Skin of body (tissue), 2 donors: ENCODE data around the gene RUNX3. TPM values are rescaled to one million over a fixed set of nuclear protein-coding genes. Genes with fewer than 3 reads are reported as not detected.

Experiments
- DNase-seq: peaks from one replicate; lab custom pipeline; 2025; lab: John Stamatoyannopoulos, UW
- total RNA-seq: library from RNA; depleted of rRNA; stranded (reverse); fragments of >200 nt; gene quantifications from one replicate; pipeline ENCODE4 v1.2.3, GENCODE V29; 2014

The RUNX3 gene
- total RNA-seq, 1 donor from 2014 or later, result 1.9 TPM

GRCh38 chr1:24866211-24867083 lies 63.6 kb downstream of the RUNX3 start:
- DNase-seq, result no peak

- DNase-seq, result no peak
These were observed 64.5 kb downstream of the RUNX3 start for GRCh38 chr1:24865587-24865986.

- DNase-seq, result no peak
These were observed 64.9 kb downstream of the RUNX3 start for GRCh38 chr1:24865168-24865567.

DNA sequence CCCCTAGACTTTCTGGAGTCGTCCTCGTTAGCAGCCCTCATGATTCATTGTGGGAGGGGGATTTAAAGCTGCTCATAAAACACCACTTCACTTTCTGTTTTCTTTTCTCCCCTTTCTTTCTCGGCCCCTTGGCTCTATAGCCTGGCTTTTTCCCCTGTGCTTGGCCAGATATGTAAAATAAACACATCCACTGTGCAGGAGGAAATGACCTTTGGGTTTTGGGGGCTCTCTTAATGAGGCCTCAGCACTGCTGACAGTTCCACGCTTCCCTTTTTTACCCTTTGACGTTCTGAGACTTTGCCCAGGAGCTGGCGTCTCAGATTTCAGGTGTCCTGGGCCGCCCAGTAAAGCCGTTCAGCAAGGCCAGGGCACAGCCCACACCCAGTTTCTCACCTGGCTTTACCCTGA lies 65.7 kb downstream of the RUNX3 start:
- no peak for DNase-seq

DNA sequence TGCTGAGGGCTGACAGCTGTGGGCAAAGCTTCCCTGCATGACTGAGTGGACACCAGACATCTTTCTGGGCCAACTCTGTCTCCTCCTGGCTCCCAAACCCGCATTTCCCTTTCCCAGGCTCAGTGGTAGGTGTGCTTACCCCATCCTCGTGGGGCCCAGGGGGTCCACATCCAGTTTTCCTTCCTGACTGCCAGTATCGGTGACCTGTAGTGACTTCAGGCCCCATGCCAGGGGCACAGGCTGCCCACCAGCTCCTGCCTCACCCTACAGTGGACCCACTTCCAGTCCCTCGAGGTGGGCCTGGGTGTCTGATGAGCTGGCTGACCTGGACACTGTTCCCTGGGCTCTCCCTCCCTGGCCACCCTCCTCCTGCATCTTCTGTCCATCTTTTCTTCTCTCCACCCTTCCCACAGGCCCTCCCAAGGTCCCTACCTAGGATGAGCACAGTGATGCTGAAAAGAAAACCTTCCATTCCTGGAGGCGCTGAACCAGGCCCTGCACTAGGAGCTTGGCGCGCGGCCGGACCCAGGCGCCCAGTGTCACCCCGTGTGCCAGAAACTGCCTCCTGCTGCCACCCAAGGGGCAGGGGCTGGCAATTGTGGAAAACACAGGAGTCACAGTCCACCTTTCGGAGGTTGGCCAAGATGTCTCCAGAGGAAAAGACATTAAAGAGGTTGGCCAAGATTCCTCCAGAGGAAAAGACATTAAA lies 67.1 kb downstream of the RUNX3 start:
- no peak for DNase-seq

- no peak for DNase-seq
These were observed 68.0 kb downstream of the RUNX3 start for GRCh38 chr1:24861821-24862727.

- no peak for DNase-seq
These were observed 69.2 kb downstream of the RUNX3 start for GRCh38 chr1:24860841-24861240.

- no peak for DNase-seq
These were observed 70.7 kb downstream of the RUNX3 start for GRCh38 chr1:24859063-24860010.

GRCh38 chr1:24858277-24858676 lies 71.8 kb downstream of the RUNX3 start:
- no peak for DNase-seq

GRCh38 chr1:24857507-24858133 lies 72.5 kb downstream of the RUNX3 start:
- no peak for DNase-seq

GRCh38 chr1:24856787-24857506 lies 73.1 kb downstream of the RUNX3 start:
- DNase-seq, result no peak

- no peak for DNase-seq
These were observed 74.6 kb downstream of the RUNX3 start for GRCh38 chr1:24855474-24855873.

GRCh38 chr1:24853649-24854048 lies 76.4 kb downstream of the RUNX3 start:
- no peak for DNase-seq

- DNase-seq, result no peak
These were observed 79.7 kb downstream of the RUNX3 start for GRCh38 chr1:24850328-24850920.

DNA sequence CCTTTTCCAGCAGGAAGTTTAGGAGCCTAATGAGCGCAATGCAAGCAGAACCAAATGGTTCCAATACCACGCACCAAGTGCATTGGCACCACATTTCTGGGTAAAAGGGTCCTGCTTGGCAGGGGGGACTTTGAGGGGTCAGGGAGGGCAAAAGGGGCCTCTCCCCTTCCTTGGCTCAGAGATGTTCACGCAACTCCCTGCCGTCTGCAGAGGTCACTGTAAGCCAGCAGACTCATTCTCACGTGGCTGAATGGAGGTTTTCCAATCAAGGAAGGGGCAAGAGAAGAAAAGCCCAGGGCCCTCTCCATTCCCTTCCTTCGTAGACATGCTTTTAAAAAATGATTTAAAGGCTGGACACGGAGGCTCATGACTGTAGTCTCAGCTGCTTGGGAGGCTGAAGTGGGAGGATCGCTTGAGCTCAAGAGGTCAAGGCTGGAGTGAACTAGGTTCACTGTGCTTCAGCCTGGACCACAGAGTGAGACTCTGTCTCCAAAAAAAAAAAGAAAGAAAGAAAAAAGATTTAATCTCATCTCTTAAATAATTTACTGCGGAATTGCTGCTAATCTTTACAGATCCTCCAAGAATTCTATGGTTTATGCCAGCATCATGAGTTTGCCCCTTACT lies 80.3 kb downstream of the RUNX3 start:
- no peak for DNase-seq
